IPS-20b (cell line): ENCODE measurements around the gene SH3BP5.
A peak's percentile ranks its signal among the peaks of the same experiment; 100 is the strongest.
"Not testable (repeated sequence)": the region's sequence is repeated elsewhere in the genome, so short reads cannot be mapped to it uniquely, and the experiment has no call there.

Experiments used
- H3K27ac ChIP-seq: one replicate; pipeline ENCODE4 v1.5.1; 2013; ENCODE audit warnings: low read length
- H3K27me3 ChIP-seq: 2 replicates; pipeline ENCODE4 v1.6.1; 2013; ENCODE audit warnings: mild to moderate bottlenecking, low read length, inconsistent platforms; ENCODE audit not compliant: insufficient read depth
- H3K36me3 ChIP-seq: 2 replicates; pipeline ENCODE4 v1.6.1; 2013; ENCODE audit warnings: low read depth, mild to moderate bottlenecking, inconsistent platforms, low read length, moderate library complexity; ENCODE audit not compliant: insufficient read depth
- H3K4me1 ChIP-seq: 2 replicates; pipeline ENCODE4 v1.6.1; 2013; ENCODE audit warnings: mild to moderate bottlenecking, control low read depth, inconsistent platforms, low read length, moderate library complexity; ENCODE audit not compliant: insufficient read depth
- H3K4me3 ChIP-seq: 2 replicates; pipeline ENCODE4 v1.5.1; 2013; ENCODE audit warnings: mild to moderate bottlenecking, low read length, inconsistent platforms
- H3K9ac ChIP-seq: 2 replicates; pipeline ENCODE4 v1.6.1; 2013; ENCODE audit warnings: low read depth, mild to moderate bottlenecking, inconsistent platforms, low read length, moderate library complexity
- H3K9me3 ChIP-seq: 2 replicates; pipeline ENCODE4 v1.6.1; 2013; ENCODE audit warnings: mild to moderate bottlenecking, low read depth, low read length, inconsistent platforms; ENCODE audit not compliant: insufficient read depth

SH3BP5 gene, protein sequence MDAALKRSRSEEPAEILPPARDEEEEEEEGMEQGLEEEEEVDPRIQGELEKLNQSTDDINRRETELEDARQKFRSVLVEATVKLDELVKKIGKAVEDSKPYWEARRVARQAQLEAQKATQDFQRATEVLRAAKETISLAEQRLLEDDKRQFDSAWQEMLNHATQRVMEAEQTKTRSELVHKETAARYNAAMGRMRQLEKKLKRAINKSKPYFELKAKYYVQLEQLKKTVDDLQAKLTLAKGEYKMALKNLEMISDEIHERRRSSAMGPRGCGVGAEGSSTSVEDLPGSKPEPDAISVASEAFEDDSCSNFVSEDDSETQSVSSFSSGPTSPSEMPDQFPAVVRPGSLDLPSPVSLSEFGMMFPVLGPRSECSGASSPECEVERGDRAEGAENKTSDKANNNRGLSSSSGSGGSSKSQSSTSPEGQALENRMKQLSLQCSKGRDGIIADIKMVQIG

DNA sequence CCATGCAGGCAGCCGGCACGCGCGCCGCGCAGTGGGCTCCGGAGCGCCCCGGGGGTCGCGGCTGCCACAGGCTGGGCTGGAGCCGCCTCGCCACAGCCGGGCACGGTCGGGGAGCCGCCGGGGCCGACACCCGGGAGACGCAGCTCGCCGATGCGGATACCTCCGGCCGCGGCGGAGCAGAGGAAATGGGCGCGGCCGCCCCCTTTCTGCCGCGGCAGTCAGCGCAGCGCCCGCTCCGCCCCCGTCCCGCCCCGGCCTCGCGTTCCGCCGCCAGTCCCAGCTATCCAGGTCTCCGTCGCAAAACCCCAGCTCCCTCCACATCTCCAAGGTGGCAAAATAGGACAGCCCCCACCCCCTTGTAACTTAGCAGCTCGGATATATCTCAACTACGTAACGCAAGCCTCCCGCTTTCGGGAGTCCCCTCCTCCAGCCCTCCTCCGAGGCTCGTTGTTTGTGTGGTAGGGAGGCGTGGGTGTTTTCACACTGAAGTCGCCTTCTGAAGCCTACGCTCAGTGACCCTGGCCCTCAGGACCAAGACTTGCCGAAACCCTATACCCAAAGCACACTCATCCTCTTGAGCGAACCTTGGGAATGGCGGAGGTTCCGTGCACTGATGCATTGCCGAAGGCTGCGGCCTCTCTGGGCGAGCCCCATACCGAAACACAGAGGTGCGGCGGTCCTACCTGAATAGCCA is at the start of gene SH3BP5:
TSS of gene SH3BP5 (minus strand) at position 182 of the 694 bp plus-strand sequence. CDS start at position 4, 178 bp downstream.
- Histone ChIP-seq H3K27ac (no peak within 1 kb of the TSS), H3K9me3 (no peaks in the 10 kb centered on the region), H3K9ac (peak within 1 kb of the TSS; percentile 77; the same call in 1 of the 2 replicates), H3K27me3 (peaks cover 33% of the 10 kb centered on the region), H3K4me1 (peaks cover 10% of the 10 kb centered on the region; the same call in 1 of the 2 replicates), H3K36me3 (peaks cover 6% of the 10 kb centered on the region; the same call in 1 of the 2 replicates), H3K4me3 (peak within 1 kb of the TSS; percentile 80)

DNA sequence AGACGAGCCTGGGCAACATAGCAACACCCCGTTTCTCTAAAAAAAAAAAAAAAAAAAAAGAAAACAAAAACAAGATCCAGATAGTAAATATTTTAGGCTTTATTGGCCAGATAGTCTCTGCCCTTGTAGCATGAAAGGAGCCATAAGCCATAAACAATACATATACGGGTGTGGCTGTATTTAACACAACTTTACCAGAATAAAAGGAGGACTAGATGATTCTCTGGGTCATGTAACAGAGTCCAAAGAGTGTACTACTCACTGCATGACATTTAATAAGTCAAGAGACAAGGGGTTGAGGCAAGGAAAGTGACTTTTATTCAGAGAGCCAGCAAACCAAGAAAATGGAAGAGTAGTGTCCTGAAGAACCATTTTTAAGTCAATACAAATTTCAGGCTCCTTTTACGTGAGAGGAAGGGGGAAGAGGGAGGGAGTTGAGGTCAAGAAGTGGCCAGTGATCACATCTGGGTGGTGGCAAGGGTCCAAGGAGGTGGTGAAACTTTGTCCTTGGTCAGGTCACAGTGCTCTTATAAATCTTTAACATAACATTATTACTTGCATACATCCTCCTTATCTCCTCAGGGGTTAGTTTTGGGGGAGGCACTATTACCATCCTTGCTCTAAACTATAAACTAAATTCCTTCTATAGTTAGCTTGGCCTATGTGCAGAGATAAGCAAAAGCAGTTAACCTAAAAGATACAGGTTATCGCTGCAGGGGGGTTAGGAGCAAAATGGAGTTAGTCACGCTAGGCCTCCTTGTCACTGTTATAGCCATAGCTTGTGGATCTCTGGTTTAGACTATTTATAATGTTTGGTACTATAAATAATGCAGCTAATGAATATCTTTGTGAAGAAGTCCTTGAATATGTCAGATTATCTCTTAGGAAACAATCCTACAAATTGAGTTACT is 48.8 kb upstream of the SH3BP5 start:
- Histone ChIP-seq H3K27ac (no peak overlapping the region), H3K9ac (no peak overlapping the region), H3K36me3 (no peaks in the 10 kb centered on the region), H3K4me3 (no peak overlapping the region), H3K9me3 (no peaks in the 10 kb centered on the region), H3K27me3 (no peaks in the 10 kb centered on the region), H3K4me1 (no peaks in the 10 kb centered on the region)

DNA sequence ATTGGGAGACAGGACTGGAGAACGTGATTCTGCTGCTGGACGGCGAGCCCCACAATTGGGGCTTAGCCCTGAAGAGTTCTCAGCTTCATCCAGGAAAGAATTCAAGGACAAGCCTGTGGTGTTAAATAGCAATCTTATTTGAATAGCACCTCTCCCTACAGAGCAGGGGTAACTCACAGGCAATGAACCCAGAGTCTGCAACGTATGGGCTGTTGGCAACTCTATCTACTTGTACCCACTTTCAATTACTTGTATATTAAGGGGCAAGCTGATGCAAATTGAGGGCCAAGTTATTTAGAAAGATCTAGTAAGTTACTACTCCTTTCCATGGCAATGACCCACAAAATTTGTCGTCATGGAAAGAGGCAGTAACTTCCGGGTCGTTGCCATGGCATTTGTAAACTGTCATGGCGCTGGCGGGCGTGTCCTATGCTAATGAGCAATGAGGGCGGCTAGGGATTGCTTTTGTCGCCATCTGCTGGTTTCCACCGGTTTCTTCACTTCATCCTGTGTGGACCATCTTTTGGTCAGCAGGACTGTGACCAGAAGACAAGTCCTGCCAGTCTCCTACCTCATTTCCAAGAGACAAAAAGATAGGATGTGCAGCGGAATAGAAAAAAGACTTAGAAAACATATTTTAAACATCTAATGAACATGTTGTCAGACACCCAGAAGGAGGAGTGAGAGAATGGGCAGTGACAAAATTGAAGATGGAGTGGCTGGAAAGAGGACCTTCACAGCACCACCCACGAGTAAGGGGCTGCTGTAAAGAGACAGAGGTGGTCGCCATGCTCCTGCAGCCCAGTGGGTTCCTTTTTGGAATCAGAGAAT is 45.8 kb upstream of the SH3BP5 start:
- H3K27ac ChIP-seq: peak overlapping the region; percentile 19

DNA sequence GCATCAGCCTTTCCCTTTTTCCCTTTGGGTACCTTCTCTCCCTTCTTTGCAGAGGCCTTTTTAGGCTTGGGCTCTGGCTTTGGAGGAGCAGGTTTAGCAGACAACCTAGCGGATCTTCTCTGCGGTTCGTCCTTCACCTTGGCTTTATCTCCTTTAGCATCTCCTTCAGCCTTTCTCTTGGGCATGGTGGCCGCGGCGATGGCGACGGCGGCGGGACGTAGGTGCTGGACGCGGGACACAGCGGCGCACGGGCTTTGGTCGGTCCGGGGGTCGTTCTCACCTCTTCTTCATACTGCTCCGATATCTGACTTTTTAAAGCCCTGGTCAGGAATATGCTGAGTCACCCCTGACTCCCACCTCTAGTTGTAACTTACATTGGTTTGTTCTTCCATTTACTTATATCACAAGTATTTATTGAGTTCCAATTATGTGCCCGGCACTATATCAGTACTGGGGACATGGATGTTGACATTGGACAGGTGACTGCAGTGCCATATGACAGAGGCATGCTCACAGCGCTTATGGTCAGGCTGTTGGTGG is 43.1 kb upstream of the SH3BP5 start:
- no peak overlapping the region for H3K4me3 ChIP-seq
- H3K9ac ChIP-seq: no peak overlapping the region
- no peaks in the 10 kb centered on the region for H3K4me1 ChIP-seq
- no peak overlapping the region for H3K27ac ChIP-seq
- H3K36me3 ChIP-seq: no peaks in the 10 kb centered on the region
- no peaks in the 10 kb centered on the region for H3K27me3 ChIP-seq
- H3K9me3 ChIP-seq: no peaks in the 10 kb centered on the region

More for the DNA sequence above, 45.8 kb upstream of the SH3BP5 start:
- Histone ChIP-seq H3K4me1 (no peaks in the 10 kb centered on the region), H3K27me3 (no peaks in the 10 kb centered on the region), H3K9ac (peak overlapping the region; percentile 18; the same call in 1 of the 2 replicates), H3K36me3 (no peaks in the 10 kb centered on the region), H3K4me3 (peak overlapping the region; percentile 49; the same call in 1 of the 2 replicates), H3K9me3 (no peaks in the 10 kb centered on the region)

DNA sequence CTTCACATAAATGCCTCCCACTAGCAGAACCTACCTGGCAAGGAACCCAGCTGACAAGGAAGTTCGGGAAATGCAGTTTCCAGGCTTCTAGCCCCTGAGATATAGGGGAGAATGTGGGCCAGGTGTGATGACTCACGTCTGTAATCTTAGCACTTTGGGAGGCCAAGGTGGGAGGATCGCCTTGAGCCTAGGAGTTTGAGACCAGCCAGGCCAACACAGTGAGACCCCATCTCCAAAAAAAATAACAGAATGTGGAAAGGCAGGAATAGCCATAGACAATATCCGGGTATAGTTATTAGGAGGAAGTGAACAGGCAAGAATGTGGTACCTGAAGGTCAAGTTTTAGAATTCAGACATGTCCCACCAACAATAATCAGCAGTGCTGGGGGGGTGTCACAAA is 40.5 kb upstream of the SH3BP5 start:
- no peak overlapping the region for H3K4me3 ChIP-seq
- no peaks in the 10 kb centered on the region for H3K9me3 ChIP-seq
- H3K27ac ChIP-seq: no peak overlapping the region
- no peak overlapping the region for H3K9ac ChIP-seq
- H3K36me3 ChIP-seq: no peaks in the 10 kb centered on the region
- no peaks in the 10 kb centered on the region for H3K4me1 ChIP-seq
- H3K27me3 ChIP-seq: no peaks in the 10 kb centered on the region

DNA sequence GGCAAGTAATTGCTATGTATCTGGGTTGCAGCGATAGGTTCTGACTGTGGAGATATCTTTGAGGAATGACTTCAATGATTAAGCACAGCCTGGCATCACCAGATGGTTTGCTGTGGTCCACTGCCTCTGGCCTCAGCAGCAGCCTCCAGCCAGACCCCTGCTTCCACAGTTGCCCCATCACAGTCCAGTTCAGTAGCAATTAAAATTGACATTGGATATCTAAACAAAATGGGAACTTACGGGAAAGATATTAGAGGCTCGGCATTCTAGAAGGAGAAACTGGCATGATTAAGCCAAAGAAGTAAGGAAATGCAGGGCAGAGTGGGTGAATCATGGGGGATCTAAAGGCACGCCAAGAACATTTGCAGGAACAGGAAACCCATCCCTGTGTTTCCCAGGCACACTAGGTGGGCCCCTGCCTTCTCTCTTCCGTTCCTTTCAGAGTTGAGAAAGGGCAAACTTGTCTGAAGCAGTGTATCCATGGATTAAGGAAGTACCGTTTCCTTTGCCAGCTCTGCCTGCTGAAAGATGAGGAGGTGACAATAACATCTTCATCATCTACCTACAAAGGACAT is 36.3 kb upstream of the SH3BP5 start:
- H3K27ac ChIP-seq: no peak overlapping the region

DNA sequence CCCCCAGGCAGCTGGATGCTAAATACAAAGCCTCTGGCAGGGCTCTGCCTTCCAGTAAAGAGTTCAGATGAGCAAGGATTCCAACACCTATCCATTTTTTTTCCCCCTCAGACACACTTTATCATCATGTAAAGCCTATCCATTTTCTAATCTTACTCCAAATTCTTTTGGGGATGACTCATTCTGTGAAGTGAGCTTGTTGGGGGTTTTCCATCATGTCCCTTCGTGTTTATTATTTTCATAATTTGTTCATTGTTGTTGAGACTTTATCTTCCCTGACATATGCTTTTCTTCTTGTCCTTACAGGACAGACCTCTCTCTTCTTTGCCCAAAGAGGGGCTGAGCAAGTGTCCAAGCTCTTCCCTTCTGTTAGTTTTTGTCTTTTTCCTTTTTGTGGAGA is 34.7 kb upstream of the SH3BP5 start:
- Histone ChIP-seq H3K27ac (no peak overlapping the region), H3K4me1 (peaks cover under 1% of the 10 kb centered on the region; the same call in 1 of the 2 replicates), H3K36me3 (no peaks in the 10 kb centered on the region), H3K27me3 (no peaks in the 10 kb centered on the region), H3K4me3 (no peak overlapping the region), H3K9ac (no peak overlapping the region), H3K9me3 (no peaks in the 10 kb centered on the region)

More for the DNA sequence above, 36.3 kb upstream of the SH3BP5 start:
- no peaks in the 10 kb centered on the region for H3K27me3 ChIP-seq
- no peak overlapping the region for H3K4me3 ChIP-seq
- no peaks in the 10 kb centered on the region for H3K9me3 ChIP-seq
- H3K9ac ChIP-seq: no peak overlapping the region
- no peaks in the 10 kb centered on the region for H3K4me1 ChIP-seq
- H3K36me3 ChIP-seq: no peaks in the 10 kb centered on the region

DNA sequence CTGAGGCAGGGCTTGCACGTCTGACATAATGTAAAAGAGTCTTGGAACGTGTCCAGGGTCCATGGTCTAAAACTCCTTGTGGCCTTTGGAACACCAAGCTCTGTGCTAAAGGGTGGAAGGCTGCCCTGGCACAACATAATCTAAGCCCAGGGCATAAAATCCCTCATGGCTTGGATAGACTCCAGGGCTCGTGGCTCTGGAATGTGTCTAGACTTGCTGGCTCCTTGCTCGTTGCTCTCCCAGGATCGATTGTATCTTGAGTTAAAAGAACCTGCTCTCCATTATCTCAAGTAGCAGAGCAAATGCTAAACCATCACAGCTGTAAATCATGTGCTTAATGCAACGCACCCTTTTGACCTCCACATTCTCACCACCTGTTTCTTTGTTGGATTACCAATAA is 31.7 kb upstream of the SH3BP5 start:
- H3K9ac ChIP-seq, H3K4me3 ChIP-seq, H3K27me3 ChIP-seq, H3K9me3 ChIP-seq, H3K27ac ChIP-seq, H3K36me3 ChIP-seq: not testable (repeated sequence)
- H3K4me1 ChIP-seq: peaks cover 15% of the 10 kb centered on the region

DNA sequence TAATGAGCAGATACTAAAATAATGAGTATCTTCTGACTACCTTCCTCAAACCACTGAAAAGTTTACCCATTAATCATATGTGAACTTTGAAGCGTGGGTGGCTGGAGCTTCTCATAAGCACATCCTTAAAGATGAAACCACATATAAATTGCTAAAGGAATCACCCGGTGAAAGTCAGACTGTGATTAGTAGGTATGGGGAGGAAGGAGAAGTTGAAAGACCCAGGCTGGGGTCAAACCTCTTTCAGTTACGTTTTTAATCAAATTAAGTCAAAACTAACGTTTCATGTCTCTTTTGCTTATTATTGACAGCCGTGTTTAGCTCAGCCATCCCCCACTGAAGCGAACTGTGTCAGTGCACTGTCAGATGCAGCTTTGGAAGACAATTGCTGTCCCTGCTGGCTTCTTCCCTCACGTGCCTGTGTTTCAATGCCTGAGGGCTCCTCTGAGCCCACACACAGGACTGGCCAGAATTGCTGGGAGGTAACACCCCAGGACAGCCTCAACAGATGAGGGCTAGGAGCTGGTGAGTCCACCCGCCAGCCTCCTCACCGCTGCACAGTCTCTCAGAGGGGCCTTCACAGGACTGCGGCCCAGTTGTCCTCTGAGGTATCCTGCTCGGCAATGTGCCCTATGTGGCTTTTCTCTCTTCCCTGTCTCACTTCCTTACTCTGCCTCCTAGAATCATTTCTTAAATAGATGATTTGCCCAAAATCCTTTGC is 29.3 kb upstream of the SH3BP5 start:
- H3K36me3 ChIP-seq: no peaks in the 10 kb centered on the region
- H3K9me3 ChIP-seq: no peaks in the 10 kb centered on the region
- peaks cover 15% of the 10 kb centered on the region for H3K4me1 ChIP-seq
- no peak overlapping the region; the same call in 1 of the 2 replicates for H3K9ac ChIP-seq
- H3K27ac ChIP-seq: no peak overlapping the region
- H3K4me3 ChIP-seq: no peak overlapping the region
- no peaks in the 10 kb centered on the region for H3K27me3 ChIP-seq
